HG02678 (cell line): Measurements from ENCODE around the gene SEZ6.

Source experiments
- ATAC-seq: cut with Tn5 transposase; IDR thresholded peaks from one replicate; pipeline ENCODE4 v1.9.1; 2021; ENCODE audit warnings: mild to moderate bottlenecking, moderate library complexity; ENCODE audit not compliant: unreplicated experiment

Gene SEZ6

DNA sequence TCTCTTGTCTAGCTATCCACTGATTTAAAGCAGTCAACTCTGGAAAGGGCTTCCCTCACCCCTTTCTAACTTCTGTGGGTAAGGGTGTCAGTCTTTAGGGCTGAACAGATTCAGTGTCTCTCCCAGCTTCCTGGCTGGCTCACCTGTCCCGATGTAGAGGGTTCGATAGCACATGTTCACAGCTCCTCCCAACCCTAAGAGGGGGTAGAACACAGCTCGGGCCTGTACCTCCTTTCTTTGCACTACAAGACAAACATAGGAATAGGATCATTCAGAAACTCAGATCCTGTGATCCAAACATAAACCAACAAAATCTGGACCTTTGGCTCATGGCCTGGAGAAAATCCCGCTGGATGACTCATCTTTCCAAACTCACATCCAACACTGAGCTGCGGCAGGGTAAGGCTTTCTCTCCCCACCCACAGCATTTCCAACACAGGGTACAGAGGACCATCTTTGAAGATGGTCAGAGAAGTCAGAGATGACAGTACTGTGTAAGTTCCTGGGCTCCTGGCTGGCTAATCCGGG, 97.1 kb downstream of the SEZ6 start:
- no peak for ATAC-seq

DNA sequence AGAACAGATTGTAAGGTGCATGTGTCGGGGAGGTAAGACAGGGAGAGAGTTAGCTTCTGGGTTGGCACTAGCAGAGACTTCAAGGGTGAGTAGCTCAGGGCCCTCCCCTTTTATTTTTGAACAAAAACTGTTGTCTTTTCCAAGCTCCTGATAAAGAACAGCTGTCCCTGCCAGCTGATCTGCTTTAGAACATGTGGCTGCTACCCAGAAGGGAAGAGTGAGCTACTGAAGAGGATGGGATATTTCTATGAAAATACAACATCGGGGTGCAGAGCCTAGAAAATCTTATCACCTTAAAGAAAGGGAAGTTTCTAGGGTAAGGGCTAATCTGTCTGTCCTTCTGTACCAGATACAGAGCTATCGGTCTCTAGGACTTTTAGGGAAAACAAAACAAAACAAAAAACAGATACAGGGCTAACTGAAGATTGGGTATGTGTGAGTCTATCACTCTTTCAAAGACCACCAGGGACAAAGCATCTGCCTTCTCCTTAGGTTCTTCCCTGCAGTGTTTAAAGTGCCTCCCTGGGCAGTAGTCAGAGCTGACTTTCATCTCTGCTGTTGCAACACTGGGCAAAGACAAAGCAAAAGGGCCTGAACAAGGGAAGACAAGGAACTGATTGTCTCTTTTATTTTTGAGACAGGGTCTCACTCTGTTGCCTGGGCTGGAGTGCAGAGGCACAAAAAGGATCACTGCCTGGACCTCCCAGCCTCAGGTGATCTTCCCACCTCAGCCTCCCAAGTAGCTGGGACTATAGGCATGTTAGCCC, 97.9 kb downstream of the SEZ6 start:
- ATAC-seq: no peak

DNA sequence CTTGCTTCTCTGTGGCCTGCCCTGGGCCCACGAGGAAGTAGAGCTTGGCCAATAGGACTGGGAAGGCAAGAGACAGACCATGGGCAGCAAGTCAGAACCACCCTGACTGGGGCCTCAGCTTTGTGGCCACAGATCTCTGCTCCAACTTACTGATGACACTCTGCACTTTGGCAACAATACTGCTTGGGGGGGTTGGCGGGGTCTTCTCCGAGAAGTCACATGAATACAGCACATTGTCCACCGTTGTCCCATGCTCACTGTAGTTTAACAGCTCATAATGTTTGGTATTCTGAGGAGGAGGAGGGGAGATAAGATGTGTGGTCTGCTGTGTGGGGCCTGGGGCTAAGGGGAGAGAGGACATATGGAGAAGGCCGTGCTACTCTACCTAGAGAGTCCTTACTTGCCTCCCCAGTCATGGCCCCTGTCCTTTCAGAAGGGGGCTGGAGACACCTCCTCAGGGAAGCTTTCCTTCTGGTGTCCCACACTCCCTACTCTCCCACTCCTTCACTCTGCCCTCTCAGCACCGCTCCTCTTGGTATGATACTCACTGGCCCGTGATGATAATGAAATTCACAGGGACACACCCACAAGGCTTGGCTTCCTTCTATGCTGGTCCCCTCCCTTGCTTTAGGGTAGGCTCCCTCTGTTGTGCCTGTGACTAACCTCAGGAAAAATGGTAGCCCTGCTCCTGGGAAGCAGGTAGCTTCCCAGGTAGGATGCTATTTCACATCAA, 99.0 kb downstream of the SEZ6 start:
- ATAC-seq: no peak

DNA sequence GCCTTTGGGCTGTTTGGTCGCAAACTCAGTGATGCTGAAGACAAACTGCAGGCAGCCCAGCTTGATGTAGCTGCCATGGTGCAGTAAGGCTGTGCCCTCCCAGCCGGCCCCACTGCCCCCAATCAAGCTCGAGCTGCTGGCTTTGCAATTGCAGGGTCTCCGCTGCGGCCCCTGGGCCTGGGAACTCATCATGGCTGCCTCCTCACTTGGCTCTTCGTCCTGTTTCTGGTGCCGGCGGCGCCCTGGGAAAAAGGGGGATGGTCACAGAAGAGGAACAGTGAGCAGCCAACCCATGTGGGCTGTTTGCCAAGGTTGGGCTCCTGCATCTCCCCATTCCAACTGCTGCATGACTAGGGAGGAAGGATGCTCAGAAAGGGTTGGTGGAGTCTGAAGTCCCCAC, 99.6 kb downstream of the SEZ6 start:
- no peak for ATAC-seq
